ENCODE data around the gene DLX2.

DNA sequence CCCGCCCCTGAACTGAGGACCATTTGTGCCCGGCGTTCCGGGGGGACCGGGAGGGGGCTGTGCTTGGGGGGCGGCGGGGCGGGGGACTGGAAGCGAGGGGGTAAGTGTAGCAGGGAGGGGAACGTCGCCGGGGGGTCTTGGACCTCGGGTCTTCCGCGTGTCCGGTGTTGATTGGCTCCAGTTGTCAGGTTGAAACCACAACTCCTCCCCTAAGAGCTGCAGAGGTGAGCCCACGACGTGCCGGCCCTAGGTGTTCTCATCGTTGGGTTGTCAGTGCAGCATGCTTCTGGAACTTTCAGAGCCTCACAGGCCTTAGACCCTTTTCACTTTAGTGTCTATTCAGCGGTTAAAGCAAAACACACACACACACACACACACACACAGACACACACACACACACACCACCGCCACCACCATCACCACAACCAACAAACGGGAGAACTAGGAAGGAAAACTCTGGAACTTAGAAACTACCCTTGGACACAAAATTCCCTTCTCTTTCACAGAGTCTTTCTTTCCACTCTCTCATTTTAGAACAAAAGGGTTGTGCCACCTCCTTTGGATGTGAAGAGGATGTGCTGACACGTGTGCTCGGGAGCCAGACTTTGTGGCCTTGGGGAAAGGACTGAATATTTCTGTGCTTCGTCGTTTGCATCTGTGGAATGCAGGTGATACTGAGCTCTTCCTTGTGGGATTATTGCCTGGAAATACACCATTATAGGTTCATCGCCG lies 6.7 kb upstream of the DLX2 start:
- TF ChIP-seq CTCF (IDR thresholded peaks at IDR 0.05; ENCODE audit: poor library complexity): no peak
- no peak for TF ChIP-seq EZH2 (IDR thresholded peaks at IDR 0.05; ENCODE audit: borderline replicate concordance)
